IMR-90 (cell line): ENCODE measurements around the gene MMRN2. TPM values are rescaled to one million over a fixed set of nuclear protein-coding genes. Genes with fewer than 3 reads are reported as not detected.

ENCODE experiments used
- ATAC-seq: fragments of 200-7000 bp; cut with Tn5 transposase; 2 replicates; pipeline ENCODE4 v1.9.1; 2020; ENCODE audit warnings: low read depth, mild to moderate bottlenecking, moderate library complexity
- BruUV-seq: library from RNA; stranded (reverse); fragments of 400-500 nt; replicated peaks from 2 replicates; lab custom pipeline; 2021; lab: Mats Ljungman, UMichigan
- CTCF ChIA-PET: fragments of 300-600 bp; formaldehyde crosslinking; extraction: SDS; loops from one replicate; lab custom pipeline; 2021; ENCODE audit warnings: antibody characterized with exemption; lab: Yijun Ruan, JAX
- POLR2A ChIA-PET: fragments of 300-600 bp; sonication (Branson Sonifier 250); formaldehyde crosslinking; loops from one replicate; lab custom pipeline; 2022; ENCODE audit warnings: antibody characterized with exemption; ENCODE audit not compliant: unreplicated experiment; lab: Charles Lee
- DNase-seq: peaks from one replicate; pipeline ENCODE4 v3.0.0; 2013
- H2AFZ ChIP-seq: replicated peaks from 2 replicates; pipeline ENCODE3; 2013; ENCODE audit warnings: low read length, mild to moderate bottlenecking; ENCODE audit not compliant: poor library complexity
- H2AK5ac ChIP-seq: 2 replicates; pipeline ENCODE4 v1.6.1; 2013; ENCODE audit warnings: low read depth, low read length, inconsistent platforms
- H2AK9ac ChIP-seq: replicated peaks from 2 replicates; pipeline ENCODE3; 2013; ENCODE audit warnings: mild to moderate bottlenecking, low read depth, low read length, moderate library complexity; ENCODE audit not compliant: poor library complexity
- H2BK120ac ChIP-seq: 2 replicates; pipeline ENCODE4 v1.6.1; 2013; ENCODE audit warnings: low read depth, low read length, inconsistent platforms
- H2BK15ac ChIP-seq: 3 replicates; pipeline ENCODE4 v1.6.1; 2013; ENCODE audit warnings: low read depth, low read length, inconsistent platforms
- H2BK20ac ChIP-seq: 2 replicates; pipeline ENCODE4 v1.6.1; 2013; ENCODE audit warnings: low read depth, mild to moderate bottlenecking, inconsistent platforms, low read length, moderate library complexity
- H2BK5ac ChIP-seq: 2 replicates; pipeline ENCODE4 v1.6.1; 2013; ENCODE audit warnings: mild to moderate bottlenecking, low read depth, low read length, inconsistent platforms; ENCODE audit not compliant: poor library complexity, severe bottlenecking
- H3K14ac ChIP-seq: replicated peaks from 2 replicates; pipeline ENCODE4 v1.6.1; 2013; ENCODE audit warnings: low read depth, low read length, inconsistent platforms
- H3K18ac ChIP-seq: 2 replicates; pipeline ENCODE4 v1.6.1; 2013; ENCODE audit warnings: low read depth, low read length, control low read depth
- H3K23ac ChIP-seq: 2 replicates; pipeline ENCODE4 v1.6.1; 2013; ENCODE audit warnings: low read depth, low read length, inconsistent platforms
- H3K27ac ChIP-seq: 2 replicates; pipeline ENCODE4 v1.5.1; 2013; ENCODE audit warnings: mild to moderate bottlenecking, control low read depth, low read length; ENCODE audit not compliant: insufficient read depth
- H3K27me3 ChIP-seq: 2 replicates; pipeline ENCODE4 v1.6.1; 2013; ENCODE audit warnings: low read length; ENCODE audit not compliant: control insufficient read depth, insufficient read depth
- H3K36me3 ChIP-seq: 2 replicates; pipeline ENCODE4 v1.6.1; 2013; ENCODE audit warnings: low read length, mixed read lengths; ENCODE audit not compliant: control insufficient read depth, insufficient read depth
- H3K4ac ChIP-seq: 2 replicates; pipeline ENCODE4 v1.6.1; 2013; ENCODE audit warnings: low read depth, low read length, inconsistent platforms
- H3K4me1 ChIP-seq: 2 replicates; pipeline ENCODE4 v1.6.1; 2013; ENCODE audit warnings: low read length, mixed read lengths; ENCODE audit not compliant: control insufficient read depth, insufficient read depth
- H3K4me2 ChIP-seq: 2 replicates; pipeline ENCODE4 v1.6.1; 2013; ENCODE audit warnings: low read depth, mild to moderate bottlenecking, control low read depth, low read length, moderate library complexity
- H3K4me3 ChIP-seq: 2 replicates; pipeline ENCODE4 v1.5.1; 2013; ENCODE audit warnings: low read depth, mild to moderate bottlenecking, control low read depth, low read length, moderate library complexity; ENCODE audit not compliant: insufficient read depth
- H3K56ac ChIP-seq: 2 replicates; pipeline ENCODE4 v1.6.1; 2013; ENCODE audit warnings: low read length, inconsistent platforms; ENCODE audit not compliant: insufficient read depth; ENCODE audit errors: extremely low read depth
- H3K79me1 ChIP-seq, 2 experiments: 2 replicates each; pipeline ENCODE4 v1.6.1; 2013; ENCODE audit warnings: low read length in 2 of 2, inconsistent platforms in 1 of 2, low read depth in 1 of 2
- H3K9ac ChIP-seq: 2 replicates; pipeline ENCODE4 v1.6.1; 2013; ENCODE audit warnings: low read depth, low read length, control low read depth
- H3K9me1 ChIP-seq: 2 replicates; pipeline ENCODE4 v1.6.1; 2013; ENCODE audit warnings: low read length, inconsistent platforms; ENCODE audit not compliant: insufficient read depth
- H3K9me3 ChIP-seq: 2 replicates; pipeline ENCODE4 v1.6.1; 2013; ENCODE audit warnings: low read length; ENCODE audit not compliant: control insufficient read depth, insufficient read depth
- H4K20me1 ChIP-seq: 2 replicates; pipeline ENCODE4 v1.6.1; 2013; ENCODE audit warnings: low read length, inconsistent platforms; ENCODE audit not compliant: insufficient read depth
- H4K5ac ChIP-seq: 2 replicates; pipeline ENCODE4 v1.6.1; 2013; ENCODE audit warnings: mild to moderate bottlenecking, low read depth, low read length, control low read depth
- H4K8ac ChIP-seq, 2 experiments: 2 replicates each; pipeline ENCODE4 v1.6.1; 2013; ENCODE audit warnings: low read depth in 2 of 2, low read length in 2 of 2, control low read depth in 1 of 2, inconsistent platforms in 1 of 2
- H4K91ac ChIP-seq: 2 replicates; pipeline ENCODE4 v1.6.1; 2013; ENCODE audit warnings: low read depth, low read length, inconsistent platforms; ENCODE audit not compliant: insufficient read depth
- CHD1 ChIP-seq: IDR thresholded peaks from 2 replicates; pipeline ENCODE4 v1.6.1; 2012; ENCODE audit warnings: low read depth, low read length, improper control_type of control experiment
- CTCF ChIP-seq: conservative IDR thresholded peaks from 2 replicates; pipeline ENCODE4 v1.5.1; 2012; ENCODE audit warnings: mild to moderate bottlenecking, low read depth, low read length, improper control_type of control experiment
- POLR2A ChIP-seq: IDR thresholded peaks from 2 replicates; pipeline ENCODE4 v1.6.1; 2012; ENCODE audit warnings: mild to moderate bottlenecking, low read depth, low read length
- SMC3 ChIP-seq: fragments of 150-350 bp; IDR thresholded peaks from 2 replicates; pipeline ENCODE4 v1.6.1; 2016; ENCODE audit warnings: low read depth, mild to moderate bottlenecking, antibody characterized with exemption, low read length, moderate library complexity
- WGBS, 2 experiments: methylation state at CpG; one replicate each; pipeline versions ENCODE4 v1.1.5 to v1.1.7; 2013; ENCODE audit warnings: missing lambda C conversion rate in 2 of 2; ENCODE audit not compliant: insufficient read length in 1 of 2; ENCODE audit errors: extremely low coverage in 2 of 2; 5-methylcytosine and 5-hydroxymethylcytosine counted together
- dilution Hi-C: fragments of 300-500 bp; cut with HindIII; formaldehyde crosslinking; loops from one replicate; pipeline ENCODE4 v1.14.3; 2018; ENCODE audit warnings: low sequenced_read_pairs; ENCODE audit not compliant: unreplicated experiment
- in situ Hi-C: fragments of 300-500 bp; cut with MboI; formaldehyde crosslinking; loops from 3 replicates; pipeline ENCODE4 v1.14.3; 2019; ENCODE audit warnings: low sequenced_read_pairs, inconsistent platforms, mixed read lengths
- intact Hi-C: fragments of 100-400 bp; cut with micrococcal nuclease; formaldehyde crosslinking; loops from 2 replicates; pipeline ENCODE4 v1.10.0; 2022
- polyA plus RNA-seq, 3 experiments: library from polyadenylated mRNA; depleted of rRNA; stranded (reverse); fragments of >200 nt; gene quantifications; 2 replicates each; pipeline ENCODE4 v1.2.3, GENCODE V29; 2012; ENCODE audit warnings: low replicate concordance in 1 of 3
- total RNA-seq: library from RNA; depleted of rRNA; stranded (reverse); fragments of >200 nt; gene quantifications from 2 replicates; pipeline ENCODE4 v1.2.3, GENCODE V29; 2012
- TF ChIP-seq, protein P1 (sequence below): fragments of 150-350 bp; IDR thresholded peaks from 2 replicates; pipeline ENCODE4 v1.6.1; 2016; ENCODE audit warnings: low read depth, mild to moderate bottlenecking, low read length, moderate library complexity, borderline replicate concordance

The MMRN2 gene
- total and polyA plus RNA-seq, 2 of the 4 experiments (the other 2 are of a cell fraction): 1.6 to 1.8 TPM

GRCh38 chr10:86965986-86966654, 8.7 kb upstream of the MMRN2 start (continued):
- TF ChIP-seq SMC3: no peak

DNA sequence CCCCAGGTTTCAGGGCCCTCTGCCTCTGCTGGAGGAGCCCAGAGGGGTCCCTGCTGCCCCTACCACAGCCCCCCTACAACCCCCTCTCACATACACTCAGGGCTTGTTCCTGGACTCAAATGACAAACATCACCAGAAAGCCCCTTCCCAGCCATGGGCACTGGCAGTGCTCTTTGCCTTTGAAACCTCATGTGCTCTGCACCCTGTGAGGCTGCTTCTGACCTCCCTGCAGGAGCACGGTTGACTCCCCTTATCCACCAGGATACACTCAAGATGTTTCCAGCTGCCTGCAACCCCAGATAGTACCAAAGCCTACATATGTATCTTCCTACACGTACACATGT, 7.4 kb upstream of the MMRN2 start:
- no peak overlapping the region for H2BK20ac ChIP-seq
- WGBS, 2 experiments: no CpG with 5 or more reads among the region's 2 CpGs
- intact Hi-C loops: no loop called here
- no peak for ATAC-seq
- H3K27ac ChIP-seq: no peak overlapping the region
- H3K23ac ChIP-seq: no peak overlapping the region
- H2BK5ac ChIP-seq: no peak overlapping the region
- H3K36me3 ChIP-seq: no peaks in the 10 kb centered on the region
- H3K4ac ChIP-seq: no peak overlapping the region
- no peak overlapping the region for H2AFZ ChIP-seq
- H4K5ac ChIP-seq: no peak overlapping the region
- no peak for DNase-seq
- H3K4me3 ChIP-seq: no peak overlapping the region
- no peak overlapping the region for H3K4me2 ChIP-seq
- CTCF ChIA-PET: no interaction called here
- H4K20me1 ChIP-seq: no peaks in the 10 kb centered on the region; the same call in 1 of the 2 replicates
- peaks cover 22% of the 10 kb centered on the region for H3K9me1 ChIP-seq
- POLR2A ChIA-PET: no interaction called here
- peaks cover 0 to 38% of the 10 kb centered on the region in 2 experiments; a peak in 2 of 4 replicates for H3K79me1 ChIP-seq
- peak overlapping the region; percentile 73 for H2AK9ac ChIP-seq
- TF ChIP-seq, protein P1, sequence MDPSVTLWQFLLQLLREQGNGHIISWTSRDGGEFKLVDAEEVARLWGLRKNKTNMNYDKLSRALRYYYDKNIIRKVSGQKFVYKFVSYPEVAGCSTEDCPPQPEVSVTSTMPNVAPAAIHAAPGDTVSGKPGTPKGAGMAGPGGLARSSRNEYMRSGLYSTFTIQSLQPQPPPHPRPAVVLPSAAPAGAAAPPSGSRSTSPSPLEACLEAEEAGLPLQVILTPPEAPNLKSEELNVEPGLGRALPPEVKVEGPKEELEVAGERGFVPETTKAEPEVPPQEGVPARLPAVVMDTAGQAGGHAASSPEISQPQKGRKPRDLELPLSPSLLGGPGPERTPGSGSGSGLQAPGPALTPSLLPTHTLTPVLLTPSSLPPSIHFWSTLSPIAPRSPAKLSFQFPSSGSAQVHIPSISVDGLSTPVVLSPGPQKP: no peak
- no peak for TF ChIP-seq CHD1
- no peak for TF ChIP-seq CTCF
- no peak for TF ChIP-seq SMC3
- no peak for TF ChIP-seq POLR2A
- no peak overlapping the region for H3K18ac ChIP-seq
- in situ Hi-C loops: no loop called here
- no TSS peak for BruUV-seq
- H4K8ac ChIP-seq: no peak overlapping the region
- peaks cover 21% of the 10 kb centered on the region for H3K4me1 ChIP-seq
- dilution Hi-C loops: no loop called here
- H3K14ac ChIP-seq: no peak overlapping the region
- H2BK120ac ChIP-seq: no peak overlapping the region
- no peaks in the 10 kb centered on the region for H3K9me3 ChIP-seq
- H2AK5ac ChIP-seq: no peak overlapping the region; the same call in 1 of the 2 replicates
- no peak overlapping the region for H3K9ac ChIP-seq
- no peak overlapping the region for H2BK15ac ChIP-seq
- no peak overlapping the region for H4K91ac ChIP-seq
- H3K56ac ChIP-seq: no peak overlapping the region
- H3K27me3 ChIP-seq: no peaks in the 10 kb centered on the region
